Measurements from ENCODE around the gene SEMA4D.
A peak's percentile ranks its signal among the peaks of the same experiment; 100 is the strongest.

Gene SEMA4D

DNA sequence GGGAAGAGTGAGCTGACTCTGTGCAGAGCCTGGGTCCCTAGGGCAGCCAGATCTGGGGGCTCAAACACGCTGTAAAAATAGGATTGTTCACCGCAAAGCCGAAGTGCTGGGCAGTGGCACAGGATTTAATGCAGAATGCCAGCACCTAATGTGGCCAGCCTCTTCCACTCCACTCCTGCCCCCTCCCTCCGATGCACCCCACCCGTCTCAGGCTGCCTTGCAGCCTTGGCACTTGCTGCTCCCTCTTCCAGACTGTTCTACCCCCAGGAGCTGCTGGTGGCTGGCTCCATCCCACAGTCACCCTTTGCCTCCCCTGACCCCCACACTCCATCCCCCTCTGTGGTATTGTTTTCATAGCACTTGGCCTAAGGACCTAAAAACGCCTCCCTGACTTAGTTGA, 86.2 kb downstream of the SEMA4D start:
- DNase-seq (ENCODE audit: low read depth in 2 of 2), result no peak

DNA sequence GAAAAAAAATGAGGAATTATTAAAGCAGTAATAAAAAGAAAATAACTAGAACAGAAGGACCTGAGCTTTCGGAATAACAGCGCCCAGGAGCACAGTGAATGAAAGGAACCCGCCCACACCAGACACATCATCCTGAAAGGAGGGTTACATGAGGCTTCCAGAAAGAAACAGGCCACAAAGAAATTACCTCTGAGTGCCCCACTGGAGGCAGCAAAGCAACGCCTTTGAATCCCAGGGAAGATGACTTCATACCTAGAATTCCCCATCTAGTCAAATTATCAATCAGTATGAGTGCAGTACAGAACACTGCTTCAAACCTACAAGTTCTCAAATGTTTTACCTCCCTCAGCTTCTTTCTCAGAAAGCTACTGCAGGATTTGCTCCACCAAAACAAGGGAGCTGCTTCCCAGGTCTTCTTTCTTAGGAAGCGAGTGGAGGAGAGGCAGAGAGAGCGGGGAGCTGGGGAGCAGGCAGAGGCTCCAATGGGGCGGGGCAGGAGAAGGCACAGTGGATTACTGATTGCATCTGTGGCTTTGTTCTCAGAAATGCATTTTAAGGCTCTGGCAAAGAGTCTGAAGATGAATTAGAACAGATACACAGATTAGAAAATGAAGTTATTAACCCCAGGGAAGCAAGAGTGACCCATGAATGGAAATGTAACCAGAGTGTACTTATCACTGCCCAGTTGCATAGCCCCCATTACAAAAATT, 87.1 kb downstream of the SEMA4D start:
- peak in 1 of 2 donors; percentile 61 for DNase-seq (ENCODE audit: low read depth in 2 of 2)

GRCh38 chr9:89410022-89410421, 87.9 kb downstream of the SEMA4D start:
- DNase-seq (ENCODE audit: low read depth in 2 of 2), result no peak

DNA sequence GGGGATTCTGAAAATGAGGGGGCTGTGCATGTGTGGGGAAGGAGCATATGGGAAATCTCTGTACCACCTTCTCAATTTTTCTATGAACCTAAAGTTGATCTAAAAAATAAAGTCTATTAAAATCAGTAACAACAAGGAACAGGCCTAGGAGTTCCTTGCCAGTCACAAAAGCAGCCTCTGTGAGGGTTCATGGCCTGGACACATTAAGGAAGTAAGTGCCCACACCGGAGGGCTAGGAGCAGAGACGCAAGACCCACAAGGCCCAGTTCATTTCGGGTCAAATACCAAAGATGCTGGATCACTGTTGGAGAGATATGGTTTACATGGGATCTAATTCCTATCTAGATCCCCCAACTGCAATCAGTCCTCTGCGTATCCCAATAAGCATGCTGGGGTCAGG, 88.4 kb downstream of the SEMA4D start:
- DNase-seq (ENCODE audit: low read depth in 2 of 2), result no peak

GRCh38 chr9:89408628-89409101, 89.2 kb downstream of the SEMA4D start:
- DNase-seq (ENCODE audit: low read depth in 2 of 2), result no peak

DNA sequence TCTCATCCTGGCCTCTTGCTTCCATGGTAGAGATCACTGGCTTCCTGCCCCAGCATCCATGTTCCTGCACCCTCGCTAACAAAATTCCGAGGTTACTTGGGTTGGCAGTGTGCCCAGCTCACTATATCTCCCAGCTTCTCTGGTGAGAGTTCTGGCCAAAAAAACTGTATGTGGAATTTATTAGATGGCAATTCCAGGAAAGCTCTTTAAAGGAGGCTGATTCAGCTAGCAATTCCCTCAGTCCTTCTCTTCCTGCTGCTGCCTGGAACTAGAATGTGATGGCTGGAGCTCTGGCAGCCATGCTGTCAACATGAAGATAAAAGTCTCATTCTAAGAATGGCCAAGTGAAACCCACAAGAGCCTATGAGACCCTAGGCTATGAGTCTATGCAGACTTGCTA, 90.8 kb downstream of the SEMA4D start:
- DNase-seq (ENCODE audit: low read depth in 2 of 2), result no peak

DNA sequence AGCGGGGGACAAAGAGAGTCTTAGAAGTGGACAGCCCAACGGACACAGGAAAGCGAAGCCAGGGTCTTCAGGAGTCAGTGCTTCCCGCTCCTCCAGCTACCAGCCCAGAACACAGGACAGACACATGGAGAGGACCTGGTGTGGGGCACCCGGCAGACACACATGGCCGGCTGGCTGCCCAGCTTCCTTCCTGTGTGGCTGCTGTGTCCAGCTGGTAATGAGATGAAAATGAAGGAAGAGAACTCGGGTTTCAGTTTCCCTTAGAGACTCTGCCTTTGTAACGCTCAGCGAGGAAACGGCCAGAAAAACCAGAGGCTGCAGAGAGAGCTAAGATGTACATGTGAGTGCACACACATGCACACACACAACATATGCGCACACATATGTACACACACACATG, 92.1 kb downstream of the SEMA4D start:
- no peak for DNase-seq (ENCODE audit: low read depth in 2 of 2)

- no peak for DNase-seq (ENCODE audit: low read depth in 2 of 2)
Measured at GRCh38 chr9:89404074-89404473, 93.8 kb downstream of the SEMA4D start.

- no peak for DNase-seq (ENCODE audit: low read depth in 2 of 2)
Measured at GRCh38 chr9:89402695-89403427, 95.1 kb downstream of the SEMA4D start.

GRCh38 chr9:89400403-89401116, 97.4 kb downstream of the SEMA4D start:
- no peak for DNase-seq (ENCODE audit: low read depth in 2 of 2)

DNA sequence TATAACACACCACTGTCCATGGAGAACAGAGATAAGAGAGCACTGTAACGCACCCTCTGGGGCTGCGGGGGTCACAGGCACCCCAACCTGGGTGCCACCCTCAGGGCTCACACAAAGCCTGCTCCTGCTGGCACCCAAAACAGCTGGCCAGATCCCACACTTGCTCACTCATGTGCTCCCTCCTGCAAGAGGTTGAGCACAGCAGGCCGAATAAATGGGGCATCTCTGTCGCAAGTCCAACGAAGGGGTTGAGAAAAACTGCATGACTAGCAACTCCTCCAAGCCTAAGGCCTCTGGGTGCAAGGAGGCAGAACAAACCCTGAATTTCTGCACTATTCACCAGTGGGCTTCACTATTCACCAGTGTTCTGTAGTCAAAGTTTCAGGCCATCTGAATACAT, 99.3 kb downstream of the SEMA4D start:
- no peak for DNase-seq (ENCODE audit: low read depth in 2 of 2)

DNA sequence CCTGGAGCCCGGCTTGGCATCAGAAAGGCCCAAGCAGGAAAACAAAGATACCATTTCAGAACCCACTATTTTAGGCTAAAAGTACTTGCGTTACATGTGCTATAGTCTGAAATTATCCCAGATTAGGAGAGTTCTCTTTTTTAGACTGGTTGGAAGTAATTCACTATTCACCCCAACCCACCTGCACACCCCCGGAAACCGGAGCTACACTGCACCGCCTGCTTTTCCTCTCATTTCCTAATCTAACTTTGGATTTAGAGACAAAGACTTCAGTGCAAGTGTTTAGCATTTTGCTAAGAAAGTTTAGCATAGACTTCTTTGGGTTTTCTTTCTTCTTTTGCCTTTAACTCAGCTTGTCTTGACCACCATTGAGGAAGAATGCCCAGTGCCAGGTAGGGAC, 100.4 kb downstream of the SEMA4D start:
- DNase-seq (ENCODE audit: low read depth in 2 of 2), result no peak

DNA sequence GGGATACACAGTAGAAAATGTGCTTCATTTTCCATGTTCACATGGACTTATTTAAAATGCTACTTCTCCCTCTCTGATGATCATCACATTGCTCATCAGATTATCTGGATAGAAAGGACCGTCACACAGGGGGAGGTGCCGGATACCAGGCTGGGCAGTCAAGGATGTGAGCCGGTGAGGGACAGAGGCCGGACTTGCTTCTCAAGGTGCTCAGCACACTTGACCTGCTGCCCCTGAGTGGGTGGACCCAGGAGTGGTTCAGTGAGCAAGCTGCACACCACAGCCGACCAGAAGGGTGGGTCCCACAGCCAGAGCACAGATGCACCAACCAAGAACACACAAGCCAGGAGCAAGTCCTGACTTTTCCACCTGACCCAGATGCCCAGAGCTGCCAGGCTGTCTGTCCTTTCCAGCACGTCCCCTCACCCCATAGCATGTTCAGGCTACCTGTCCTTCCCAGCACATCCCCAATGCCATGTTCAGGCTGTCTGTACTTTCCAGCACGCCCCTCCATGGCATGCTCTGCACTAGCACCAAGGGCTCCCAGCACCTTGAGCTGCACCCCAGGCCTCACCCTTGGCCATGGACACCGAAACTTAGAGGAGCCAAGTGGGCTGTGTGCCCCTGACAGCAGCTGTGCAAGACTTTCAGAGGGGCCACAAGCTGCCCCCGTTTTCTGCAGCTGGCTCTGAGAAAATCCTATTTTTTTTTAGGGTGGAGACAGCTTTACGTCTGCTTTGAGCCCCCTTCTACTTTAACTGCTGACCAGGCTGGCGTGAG, 101.8 kb downstream of the SEMA4D start:
- no peak for DNase-seq (ENCODE audit: low read depth in 2 of 2)

- no peak for DNase-seq (ENCODE audit: low read depth in 2 of 2)
Measured at GRCh38 chr9:89394412-89394811, 103.5 kb downstream of the SEMA4D start.

DNA sequence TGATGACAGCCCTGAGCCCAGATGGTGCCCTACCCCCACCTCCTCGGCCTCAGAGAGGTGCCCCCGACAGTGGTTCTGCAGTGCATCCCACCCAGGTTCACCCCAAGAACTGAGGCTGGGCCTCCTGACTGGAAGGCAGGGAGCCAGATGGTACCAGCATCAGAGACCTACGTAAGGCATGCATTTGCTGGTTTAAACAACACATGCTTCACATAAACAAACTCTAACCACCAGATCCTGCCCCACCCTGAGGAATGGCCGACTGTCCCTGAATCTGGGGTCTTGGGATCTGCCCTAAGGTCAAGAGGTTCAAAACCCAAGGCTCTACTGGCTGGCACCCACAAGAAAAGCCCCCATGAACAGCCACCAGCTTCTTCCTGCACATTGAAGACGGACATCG, 106.3 kb downstream of the SEMA4D start:
- no peak for DNase-seq (ENCODE audit: low read depth in 2 of 2)

- no peak for DNase-seq (ENCODE audit: low read depth in 2 of 2)
Measured at GRCh38 chr9:89390578-89391116, 107.3 kb downstream of the SEMA4D start.

DNA sequence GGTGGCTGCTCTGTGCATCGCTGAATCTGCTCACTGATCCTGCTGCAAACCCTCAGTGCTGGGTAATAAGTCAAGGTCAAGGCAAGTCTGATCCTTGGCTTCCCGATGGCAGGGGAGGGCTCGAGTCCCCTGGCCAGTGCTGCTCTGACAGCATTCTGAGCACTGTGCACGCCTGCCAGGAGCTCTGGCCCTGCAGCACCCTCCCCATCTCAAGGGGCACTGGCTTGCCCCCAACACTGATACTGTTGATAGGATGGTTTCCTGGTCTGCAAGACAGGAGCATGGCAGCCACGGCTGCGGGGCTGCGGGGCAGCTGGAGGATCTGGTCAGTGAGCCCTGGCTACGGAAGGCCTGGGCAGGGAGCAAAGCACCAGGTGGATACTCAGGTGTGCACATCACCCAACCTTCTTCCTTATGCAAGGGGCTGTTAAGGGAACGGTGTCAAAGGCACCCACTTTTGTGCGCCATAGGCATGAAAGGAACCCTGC, 107.8 kb downstream of the SEMA4D start:
- no peak for DNase-seq (ENCODE audit: low read depth in 2 of 2)

DNA sequence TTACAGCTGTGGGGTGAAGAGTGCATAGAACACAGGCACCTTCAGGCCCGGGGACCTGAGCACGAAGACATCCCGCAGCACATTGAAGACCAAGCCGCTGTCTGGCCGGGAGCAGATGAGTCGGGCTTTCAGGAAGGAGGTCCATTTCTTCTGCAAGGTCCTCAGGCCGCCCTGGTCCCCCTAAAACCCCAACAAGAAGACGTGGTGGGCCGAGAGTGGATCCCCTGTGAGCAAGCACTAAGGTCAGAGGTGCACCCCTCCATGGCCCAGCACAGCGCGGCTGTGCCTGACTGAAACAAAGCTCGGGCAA, 109.1 kb downstream of the SEMA4D start:
- no peak for DNase-seq (ENCODE audit: low read depth in 2 of 2)

DNA sequence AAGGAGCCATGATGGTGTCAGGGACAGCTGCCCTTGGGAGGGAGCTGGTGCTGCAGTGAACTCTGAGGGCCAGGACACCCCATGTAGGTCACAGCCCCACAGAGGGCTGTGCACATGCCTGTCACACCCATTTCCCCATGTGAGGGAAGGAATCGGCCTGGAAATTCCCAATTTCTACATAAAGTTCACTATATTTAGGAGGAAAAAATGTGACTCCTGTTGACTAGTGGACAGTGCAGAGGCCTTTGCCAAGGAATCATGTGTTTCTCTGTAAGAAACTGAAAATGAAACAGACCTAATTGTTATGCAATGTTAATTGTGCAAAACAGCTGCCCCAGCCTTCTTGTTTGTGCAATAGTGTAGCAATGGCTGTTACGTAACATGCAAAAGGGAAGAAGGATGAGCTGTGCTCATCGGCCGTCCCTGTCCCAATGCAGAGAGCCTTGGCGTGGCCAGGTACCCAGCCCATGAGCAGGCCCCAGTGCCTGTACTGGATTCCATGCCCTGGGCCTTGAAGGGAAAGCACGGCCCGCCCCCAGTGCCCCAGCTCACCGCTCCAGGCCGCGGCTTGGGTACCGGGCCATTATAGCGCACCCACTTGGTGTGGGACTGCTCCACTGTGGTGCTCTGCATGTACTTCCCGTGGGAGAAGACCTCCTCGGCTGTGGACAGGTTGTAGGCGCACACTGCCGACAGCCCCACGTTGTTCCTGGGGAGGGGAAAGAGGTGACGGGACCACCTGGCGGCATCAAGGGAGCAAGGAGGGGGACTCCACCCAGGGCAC, 109.6 kb downstream of the SEMA4D start:
- DNase-seq (ENCODE audit: low read depth in 2 of 2), result no peak

- DNase-seq (ENCODE audit: low read depth in 2 of 2), result no peak
Measured at GRCh38 chr9:89387197-89387849, 110.6 kb downstream of the SEMA4D start.
